Measurements from ENCODE around the gene FUT6.

Gene FUT6

DNA sequence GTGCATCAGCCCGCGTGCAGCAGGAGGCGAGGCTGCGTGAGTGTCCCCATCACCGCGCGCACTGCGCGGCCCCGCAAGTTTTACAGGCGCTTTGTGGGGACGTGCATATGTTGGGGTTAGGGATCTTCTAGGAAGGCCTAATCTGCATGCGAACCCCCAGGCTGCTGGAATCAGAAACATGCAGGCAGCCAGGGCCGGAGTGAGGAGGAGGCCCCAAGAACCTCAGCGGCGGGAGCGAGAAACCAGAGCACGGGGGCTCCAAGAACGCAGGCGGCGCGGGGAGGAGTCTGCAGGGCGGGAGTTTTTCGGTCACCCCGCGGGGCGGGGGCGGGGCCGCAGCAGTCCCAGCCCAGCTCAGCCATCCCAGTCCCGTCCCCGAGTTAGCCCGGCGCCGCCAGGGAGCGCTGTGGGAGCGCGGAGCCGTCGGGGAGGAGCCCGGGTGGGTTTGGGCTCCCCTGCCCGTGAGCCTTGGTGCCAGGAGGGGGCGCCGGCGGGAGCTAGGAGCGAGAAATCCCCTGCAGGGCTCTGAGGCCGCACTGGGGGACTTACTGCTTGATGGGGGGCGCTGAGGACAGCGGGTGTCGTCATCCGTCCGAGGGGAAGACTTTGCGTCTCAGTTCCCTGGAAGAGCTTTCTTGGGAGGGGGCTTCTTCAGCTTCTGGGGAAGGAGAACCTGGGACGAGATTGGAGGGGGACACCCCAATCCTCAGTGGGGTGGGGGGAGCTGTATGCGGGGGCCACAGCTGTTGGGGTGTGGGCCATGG lies 35.6 kb downstream of the FUT6 start:
- peak overlapping the region; percentile 70 for H3K4me3 ChIP-seq (ENCODE audit: low read length)
- peak overlapping the region; percentile 49 for H3K9ac ChIP-seq (ENCODE audit: low read length)
- H3K27me3 ChIP-seq (ENCODE audit: low read depth, low read length), result peaks cover 14% of the 10 kb centered on the region
- peak overlapping the region; percentile 91 for H3K4me2 ChIP-seq (ENCODE audit: low read length)
- no peaks in the 10 kb centered on the region for H3K79me2 ChIP-seq (ENCODE audit: low read length)
- H3K4me1 ChIP-seq (ENCODE audit: low read length), result peaks cover 11% of the 10 kb centered on the region
- H2AFZ ChIP-seq (ENCODE audit: low read depth, low read length), result peak overlapping the region; percentile 90
- no peak overlapping the region for H3K27ac ChIP-seq (ENCODE audit: low read length)
- H3K9me3 ChIP-seq (ENCODE audit: insufficient read depth, low read length), result no peaks in the 10 kb centered on the region
- no peaks in the 10 kb centered on the region for H4K20me1 ChIP-seq (ENCODE audit: insufficient read depth, low read length)
- TF ChIP-seq, protein P1, sequence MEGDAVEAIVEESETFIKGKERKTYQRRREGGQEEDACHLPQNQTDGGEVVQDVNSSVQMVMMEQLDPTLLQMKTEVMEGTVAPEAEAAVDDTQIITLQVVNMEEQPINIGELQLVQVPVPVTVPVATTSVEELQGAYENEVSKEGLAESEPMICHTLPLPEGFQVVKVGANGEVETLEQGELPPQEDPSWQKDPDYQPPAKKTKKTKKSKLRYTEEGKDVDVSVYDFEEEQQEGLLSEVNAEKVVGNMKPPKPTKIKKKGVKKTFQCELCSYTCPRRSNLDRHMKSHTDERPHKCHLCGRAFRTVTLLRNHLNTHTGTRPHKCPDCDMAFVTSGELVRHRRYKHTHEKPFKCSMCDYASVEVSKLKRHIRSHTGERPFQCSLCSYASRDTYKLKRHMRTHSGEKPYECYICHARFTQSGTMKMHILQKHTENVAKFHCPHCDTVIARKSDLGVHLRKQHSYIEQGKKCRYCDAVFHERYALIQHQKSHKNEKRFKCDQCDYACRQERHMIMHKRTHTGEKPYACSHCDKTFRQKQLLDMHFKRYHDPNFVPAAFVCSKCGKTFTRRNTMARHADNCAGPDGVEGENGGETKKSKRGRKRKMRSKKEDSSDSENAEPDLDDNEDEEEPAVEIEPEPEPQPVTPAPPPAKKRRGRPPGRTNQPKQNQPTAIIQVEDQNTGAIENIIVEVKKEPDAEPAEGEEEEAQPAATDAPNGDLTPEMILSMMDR (IDR thresholded peaks at IDR 0.05; ENCODE audit: low read depth, low read length), result peak; percentile 98
- no peak for TF ChIP-seq EZH2phosphoT487 (IDR thresholded peaks at IDR 0.05; ENCODE audit: low read depth)
- no peaks in the 10 kb centered on the region for H3K36me3 ChIP-seq (replicated peaks; ENCODE audit: low read depth, low read length)

DNA sequence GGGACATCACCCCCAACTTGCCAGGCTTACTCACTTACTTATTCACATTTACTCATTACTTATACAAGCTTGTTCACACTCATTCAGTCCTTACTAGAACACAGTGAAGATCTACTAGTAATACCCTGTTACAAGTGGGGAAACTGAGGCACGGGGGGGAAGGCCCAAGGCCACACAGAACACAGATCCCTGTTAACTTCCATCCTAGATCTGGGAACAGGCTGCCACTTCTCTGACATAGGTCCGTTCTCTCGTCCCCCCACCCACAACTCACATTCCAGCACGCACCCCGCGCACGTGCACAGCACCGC lies 36.1 kb downstream of the FUT6 start:
- Histone ChIP-seq H2AFZ (ENCODE audit: low read depth, low read length) (peak overlapping the region; percentile 86), H3K9ac (ENCODE audit: low read length) (peak overlapping the region; percentile 45), H3K36me3 (replicated peaks; ENCODE audit: low read depth, low read length) (no peaks in the 10 kb centered on the region), H4K20me1 (ENCODE audit: insufficient read depth, low read length) (no peaks in the 10 kb centered on the region), H3K4me3 (ENCODE audit: low read length) (peak overlapping the region; percentile 70), H3K79me2 (ENCODE audit: low read length) (no peaks in the 10 kb centered on the region), H3K27ac (ENCODE audit: low read length) (no peak overlapping the region), H3K27me3 (ENCODE audit: low read depth, low read length) (peaks cover 14% of the 10 kb centered on the region), H3K4me1 (ENCODE audit: low read length) (peaks cover 11% of the 10 kb centered on the region), H3K4me2 (ENCODE audit: low read length) (peak overlapping the region; percentile 91), H3K9me3 (ENCODE audit: insufficient read depth, low read length) (no peaks in the 10 kb centered on the region)
- TF ChIP-seq, protein P1 (IDR thresholded peaks at IDR 0.05; ENCODE audit: low read depth, low read length), result no peak
- TF ChIP-seq EZH2phosphoT487 (IDR thresholded peaks at IDR 0.05; ENCODE audit: low read depth), result no peak

DNA sequence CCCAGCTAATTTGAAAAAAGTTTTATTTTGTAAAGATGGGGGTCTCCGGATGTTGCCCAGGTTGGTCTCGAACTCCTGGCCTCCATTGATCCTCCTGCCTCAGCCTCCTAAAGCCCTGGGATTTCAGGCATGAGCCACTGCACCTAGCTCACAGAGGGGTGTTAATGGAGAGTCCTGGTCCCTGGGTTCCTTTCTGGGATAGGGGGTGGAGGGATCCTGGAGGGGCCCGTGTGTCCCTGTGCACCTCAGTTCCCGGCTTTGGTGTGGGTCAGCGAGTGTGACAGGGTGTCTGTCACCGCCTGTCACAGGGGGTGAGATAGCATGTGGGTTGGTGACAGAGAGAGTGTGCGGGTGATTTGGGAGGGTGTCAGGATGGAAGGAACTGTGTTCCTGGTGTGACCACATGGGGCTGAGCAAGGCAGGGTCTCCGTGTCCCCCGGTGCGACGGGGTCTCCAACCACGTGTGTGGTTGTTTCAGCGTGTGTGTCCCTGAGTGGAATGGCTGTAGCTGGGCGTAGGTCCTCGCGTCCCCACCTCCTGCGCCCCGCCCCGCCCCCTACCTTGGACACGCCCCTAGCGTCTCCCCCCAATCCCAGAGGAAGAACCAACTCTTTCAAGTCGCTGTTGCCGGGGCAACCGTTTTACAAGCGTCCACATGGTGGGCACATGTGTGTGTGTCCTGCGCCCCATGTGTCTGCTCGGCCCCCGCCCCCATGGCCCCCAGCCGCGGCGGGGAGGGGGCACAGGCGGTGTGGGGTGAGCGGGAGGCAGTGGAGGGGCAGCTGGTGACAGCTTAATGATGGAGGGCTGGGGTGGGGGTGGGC lies 37.5 kb downstream of the FUT6 start:
- Histone ChIP-seq H3K4me1 (ENCODE audit: low read length) (peaks cover 11% of the 10 kb centered on the region), H4K20me1 (ENCODE audit: insufficient read depth, low read length) (no peaks in the 10 kb centered on the region), H3K27me3 (ENCODE audit: low read depth, low read length) (peaks cover 14% of the 10 kb centered on the region), H3K9ac (ENCODE audit: low read length) (no peak overlapping the region), H2AFZ (ENCODE audit: low read depth, low read length) (no peak overlapping the region), H3K4me2 (ENCODE audit: low read length) (no peak overlapping the region), H3K36me3 (replicated peaks; ENCODE audit: low read depth, low read length) (no peaks in the 10 kb centered on the region), H3K79me2 (ENCODE audit: low read length) (no peaks in the 10 kb centered on the region), H3K9me3 (ENCODE audit: insufficient read depth, low read length) (no peaks in the 10 kb centered on the region), H3K4me3 (ENCODE audit: low read length) (no peak overlapping the region), H3K27ac (ENCODE audit: low read length) (no peak overlapping the region)
- no peak for TF ChIP-seq EZH2phosphoT487 (IDR thresholded peaks at IDR 0.05; ENCODE audit: low read depth)
- TF ChIP-seq, protein P1 (IDR thresholded peaks at IDR 0.05; ENCODE audit: low read depth, low read length), result no peak
